ENCODE measurements around the gene BAHCC1. TPM values are rescaled to one million over a fixed set of nuclear protein-coding genes. Genes with fewer than 3 reads are reported as not detected.

The BAHCC1 gene
- total and polyA plus RNA-seq, 2 of the 4 experiments (the other 2 are of a cell fraction): 0.36 to 7.8 TPM

DNA sequence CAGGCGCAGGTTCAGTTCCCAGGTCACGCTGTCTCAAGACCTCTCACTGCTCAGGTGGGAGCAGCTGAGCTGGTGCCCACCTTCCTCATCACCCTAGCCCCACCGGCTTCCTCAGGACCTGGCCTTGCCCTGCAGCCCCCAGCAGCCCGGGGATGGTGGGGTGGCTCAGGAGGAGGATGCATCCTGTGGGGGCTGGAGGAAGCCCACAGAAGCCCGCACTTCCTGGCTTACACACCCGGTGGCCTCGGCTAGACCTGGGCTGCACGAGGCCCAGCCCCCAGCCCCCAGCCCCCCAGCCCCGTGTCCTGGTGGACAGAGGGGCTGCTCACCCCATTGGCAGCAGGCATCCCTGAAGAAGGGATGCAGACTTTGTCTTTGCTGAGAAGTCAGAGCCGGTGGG, 43.4 kb downstream of the BAHCC1 start:
- H3K14ac ChIP-seq (replicated peaks; ENCODE audit: low read depth, low read length): no peak overlapping the region
- no peak overlapping the region for H3K56ac ChIP-seq (ENCODE audit: extremely low read depth, insufficient read depth, low read length)
- H2BK5ac ChIP-seq (ENCODE audit: low read depth, low read length, poor library complexity, severe bottlenecking): no peak overlapping the region
- no peak overlapping the region for H2BK20ac ChIP-seq (ENCODE audit: low read depth, low read length)
- H3K9me1 ChIP-seq (ENCODE audit: insufficient read depth, low read length): no peaks in the 10 kb centered on the region
- no peak overlapping the region for H3K4me3 ChIP-seq (ENCODE audit: insufficient read depth, low read depth, low read length)
- no peak overlapping the region for H2AK5ac ChIP-seq (ENCODE audit: low read depth, low read length)
- dilution Hi-C loops (cut with HindIII; ENCODE audit: low sequenced_read_pairs, unreplicated experiment) (no loop called here), intact Hi-C loops (cut with micrococcal nuclease) (no loop called here), in situ Hi-C loops (cut with MboI; ENCODE audit: low sequenced_read_pairs) (no loop called here)
- no peak for DNase-seq
- H4K91ac ChIP-seq (ENCODE audit: insufficient read depth, low read depth, low read length): no peak overlapping the region
- no peak for TF ChIP-seq RCOR1 (IDR thresholded peaks at IDR 0.05; ENCODE audit: insufficient replicate concordance, low read length)
- no peak for TF ChIP-seq MAZ (IDR thresholded peaks at IDR 0.05; ENCODE audit: borderline replicate concordance, low read depth, low read length)
- no peak for TF ChIP-seq SMC3 (IDR thresholded peaks at IDR 0.05; ENCODE audit: low read depth, low read length)
- TF ChIP-seq RFX5 (IDR thresholded peaks at IDR 0.05; ENCODE audit: low read depth, low read length): no peak
- TF ChIP-seq BHLHE40 (IDR thresholded peaks at IDR 0.05; ENCODE audit: low read depth, low read length): no peak
- no peak for TF ChIP-seq POLR2A (IDR thresholded peaks at IDR 0.05; ENCODE audit: low read depth, low read length)
- TF ChIP-seq, protein P1, sequence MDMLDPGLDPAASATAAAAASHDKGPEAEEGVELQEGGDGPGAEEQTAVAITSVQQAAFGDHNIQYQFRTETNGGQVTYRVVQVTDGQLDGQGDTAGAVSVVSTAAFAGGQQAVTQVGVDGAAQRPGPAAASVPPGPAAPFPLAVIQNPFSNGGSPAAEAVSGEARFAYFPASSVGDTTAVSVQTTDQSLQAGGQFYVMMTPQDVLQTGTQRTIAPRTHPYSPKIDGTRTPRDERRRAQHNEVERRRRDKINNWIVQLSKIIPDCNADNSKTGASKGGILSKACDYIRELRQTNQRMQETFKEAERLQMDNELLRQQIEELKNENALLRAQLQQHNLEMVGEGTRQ (IDR thresholded peaks at IDR 0.05; ENCODE audit: low read depth, low read length): no peak
- no peak for TF ChIP-seq ELK1 (IDR thresholded peaks at IDR 0.05; ENCODE audit: borderline replicate concordance, low read depth, low read length)
- TF ChIP-seq, protein P2, sequence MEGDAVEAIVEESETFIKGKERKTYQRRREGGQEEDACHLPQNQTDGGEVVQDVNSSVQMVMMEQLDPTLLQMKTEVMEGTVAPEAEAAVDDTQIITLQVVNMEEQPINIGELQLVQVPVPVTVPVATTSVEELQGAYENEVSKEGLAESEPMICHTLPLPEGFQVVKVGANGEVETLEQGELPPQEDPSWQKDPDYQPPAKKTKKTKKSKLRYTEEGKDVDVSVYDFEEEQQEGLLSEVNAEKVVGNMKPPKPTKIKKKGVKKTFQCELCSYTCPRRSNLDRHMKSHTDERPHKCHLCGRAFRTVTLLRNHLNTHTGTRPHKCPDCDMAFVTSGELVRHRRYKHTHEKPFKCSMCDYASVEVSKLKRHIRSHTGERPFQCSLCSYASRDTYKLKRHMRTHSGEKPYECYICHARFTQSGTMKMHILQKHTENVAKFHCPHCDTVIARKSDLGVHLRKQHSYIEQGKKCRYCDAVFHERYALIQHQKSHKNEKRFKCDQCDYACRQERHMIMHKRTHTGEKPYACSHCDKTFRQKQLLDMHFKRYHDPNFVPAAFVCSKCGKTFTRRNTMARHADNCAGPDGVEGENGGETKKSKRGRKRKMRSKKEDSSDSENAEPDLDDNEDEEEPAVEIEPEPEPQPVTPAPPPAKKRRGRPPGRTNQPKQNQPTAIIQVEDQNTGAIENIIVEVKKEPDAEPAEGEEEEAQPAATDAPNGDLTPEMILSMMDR (conservative IDR thresholded peaks at IDR 0.05; ENCODE audit: low read depth, low read length): no peak
- no peak for TF ChIP-seq MXI1 (IDR thresholded peaks at IDR 0.05; ENCODE audit: borderline replicate concordance, low read depth, low read length)
- TF ChIP-seq RAD21 (IDR thresholded peaks at IDR 0.05; ENCODE audit: low read length): no peak
- TF ChIP-seq MAFK (IDR thresholded peaks at IDR 0.05; ENCODE audit: low read depth, low read length): no peak
- no peak for TF ChIP-seq CEBPB (IDR thresholded peaks at IDR 0.05; ENCODE audit: low read depth, low read length)
- H3K9ac ChIP-seq (ENCODE audit: low read depth, low read length): no peak overlapping the region
- no peak overlapping the region for H2AFZ ChIP-seq (replicated peaks; ENCODE audit: low read length, poor library complexity)
- peaks cover 0 to 4% of the 10 kb centered on the region in 2 experiments; a peak in 1 of 4 replicates for H3K79me1 ChIP-seq (ENCODE audit: low read depth in 1 of 2, low read length in 2 of 2)
- no peak overlapping the region for H4K8ac ChIP-seq (ENCODE audit: low read depth in 2 of 2, low read length in 2 of 2)
- ATAC-seq (ENCODE audit: low read depth): no peak
- no peaks in the 10 kb centered on the region; the same call in 1 of the 2 replicates for H4K20me1 ChIP-seq (ENCODE audit: insufficient read depth, low read length)
- H3K4me1 ChIP-seq (ENCODE audit: control insufficient read depth, insufficient read depth, low read length): peaks cover 9% of the 10 kb centered on the region
- CTCF ChIA-PET: no interaction called here
- no peak overlapping the region for H3K4me2 ChIP-seq (ENCODE audit: low read depth, low read length)
- no peak overlapping the region for H2BK120ac ChIP-seq (ENCODE audit: low read depth, low read length)
- no peak overlapping the region for H3K4ac ChIP-seq (ENCODE audit: low read depth, low read length)
- H3K23ac ChIP-seq (ENCODE audit: low read depth, low read length): no peak overlapping the region
- H3K36me3 ChIP-seq (ENCODE audit: control insufficient read depth, insufficient read depth, low read length): peaks cover 9% of the 10 kb centered on the region; the same call in 1 of the 2 replicates
- H3K27ac ChIP-seq (ENCODE audit: insufficient read depth, low read length): no peak overlapping the region
- no peak overlapping the region for H2BK15ac ChIP-seq (ENCODE audit: low read depth, low read length)
- no peak overlapping the region for H3K18ac ChIP-seq (ENCODE audit: low read depth, low read length)
- no peaks in the 10 kb centered on the region for H3K27me3 ChIP-seq (ENCODE audit: control insufficient read depth, insufficient read depth, low read length)
- 85% methylated on average over 5 of the region's 10 CpGs; no CpG with 5 or more reads in 1 of the 2 experiments for WGBS, 2 experiments (ENCODE audit: extremely low coverage in 2 of 2, insufficient read length in 1 of 2)
- no TSS peak for BruUV-seq (replicated peaks)
- POLR2A ChIA-PET (ENCODE audit: unreplicated experiment): no interaction called here
- H3K9me3 ChIP-seq (ENCODE audit: control insufficient read depth, insufficient read depth, low read length): no peaks in the 10 kb centered on the region
- H2AK9ac ChIP-seq (replicated peaks; ENCODE audit: low read depth, low read length, poor library complexity): no peak overlapping the region
- H4K5ac ChIP-seq (ENCODE audit: low read depth, low read length): no peak overlapping the region
